Activated CD8-positive, alpha-beta T cell treated with anti-CD3 and anti-CD28 coated beads for 36 hours (primary cell): ENCODE results near the gene TMEM134. TPM values are rescaled to one million over a fixed set of nuclear protein-coding genes. Genes with fewer than 3 reads are reported as not detected.

Experiments used
- ATAC-seq: fragments of 200-7000 bp; cut with Tn5 transposase; one replicate; pipeline ENCODE4 v1.10.0; 2021; ENCODE audit warnings: mild to moderate bottlenecking, moderate library complexity
- CTCF ChIA-PET: fragments of 350-600 bp; sonication (Branson Sonifier 250); formaldehyde crosslinking; loops from one replicate; lab custom pipeline; 2021; ENCODE audit warnings: antibody characterized with exemption; lab: Charles Lee
- POLR2A ChIA-PET: fragments of 350-600 bp; sonication (Branson Sonifier 250); formaldehyde crosslinking; loops from one replicate; lab custom pipeline; 2021; ENCODE audit warnings: antibody characterized with exemption; lab: Charles Lee
- DNase-seq: peaks from one replicate; pipeline ENCODE4 v3.0.0-alpha.2; 2020
- H3K27ac Mint-ChIP-seq: one replicate; pipeline ENCODE4 v1.8.0; 2021; ENCODE audit warnings: mild to moderate bottlenecking, mixed read lengths
- H3K27me3 Mint-ChIP-seq: one replicate; pipeline ENCODE4 v1.8.0; 2021; ENCODE audit warnings: mixed read lengths
- H3K36me3 Mint-ChIP-seq: one replicate; pipeline ENCODE4 v1.8.0; 2021; ENCODE audit warnings: low read depth, mixed read lengths
- H3K4me1 Mint-ChIP-seq: one replicate; pipeline ENCODE4 v1.8.0; 2021; ENCODE audit warnings: low read depth, mixed read lengths
- H3K4me3 Mint-ChIP-seq: one replicate; pipeline ENCODE4 v1.8.0; 2021; ENCODE audit warnings: mild to moderate bottlenecking, moderate library complexity, mixed read lengths
- H3K9me3 Mint-ChIP-seq: one replicate; pipeline ENCODE4 v1.8.0; 2021; ENCODE audit warnings: mixed read lengths
- intact Hi-C: fragments of 100-400 bp; cut with micrococcal nuclease; formaldehyde crosslinking; loops from one replicate; pipeline ENCODE4 v1.10.0; 2022
- total RNA-seq, 2 experiments: library from RNA; stranded (reverse); gene quantifications; one replicate each; pipeline ENCODE4 v1.2.3, GENCODE V29; 2021
- TF ChIP-seq, protein P1 (sequence below): fragments of 200-600 bp; IDR thresholded peaks from one replicate; pipeline ENCODE4 v1.8.0; 2022; ENCODE audit warnings: antibody characterized with exemption, mild to moderate bottlenecking

TMEM134 gene
- total RNA-seq, 2 experiments from 2014 or later = 56.0 to 59.2 TPM

DNA sequence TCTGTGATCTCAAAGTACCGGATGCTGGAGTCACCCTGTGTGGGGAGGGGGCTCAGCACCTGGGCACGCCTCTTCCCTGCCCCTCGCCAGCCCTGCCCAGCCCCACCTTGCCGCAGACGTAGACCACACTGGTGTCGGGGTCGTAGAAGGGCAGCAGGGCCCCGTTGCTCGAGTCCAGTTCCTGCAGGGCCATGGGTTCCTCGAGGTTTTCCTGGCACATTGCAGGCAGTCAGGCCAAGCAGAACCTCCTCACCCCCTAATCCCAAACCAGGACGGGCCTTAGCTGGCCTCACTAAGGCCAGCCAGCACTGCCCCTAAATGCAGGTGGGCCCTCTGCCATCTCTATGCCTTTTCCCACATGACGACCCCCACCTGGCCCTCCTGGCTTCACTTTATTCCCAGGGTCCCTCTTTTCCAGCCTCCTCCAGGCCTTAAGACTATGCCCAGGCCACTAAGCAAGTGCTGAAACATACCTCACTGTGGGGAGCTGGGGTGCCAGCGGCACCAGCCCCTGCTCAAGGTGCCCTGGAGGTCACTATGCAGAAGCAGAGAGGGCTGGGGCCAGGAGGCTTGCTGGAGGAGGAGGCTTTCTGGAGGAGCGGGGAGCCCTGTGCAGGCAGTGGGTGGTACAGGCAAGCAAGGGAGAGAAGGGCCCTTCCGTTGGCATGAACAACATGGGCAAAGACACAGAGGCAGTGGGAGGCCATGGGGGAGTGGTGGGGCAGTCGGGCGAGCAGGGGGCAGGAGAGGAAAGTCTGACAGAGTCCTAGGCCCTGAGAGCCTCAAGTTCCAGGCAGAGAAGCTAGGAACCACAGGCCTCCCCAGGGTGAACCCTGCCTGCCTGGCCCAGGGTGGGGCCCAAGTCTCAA lies 28.6 kb downstream of the TMEM134 start:
- intact Hi-C loops = no loop called here
- peak overlapping the region; percentile 86 for H3K27ac Mint-ChIP-seq
- peaks cover 43% of the 10 kb centered on the region for H3K36me3 Mint-ChIP-seq
- TF ChIP-seq, protein P1, sequence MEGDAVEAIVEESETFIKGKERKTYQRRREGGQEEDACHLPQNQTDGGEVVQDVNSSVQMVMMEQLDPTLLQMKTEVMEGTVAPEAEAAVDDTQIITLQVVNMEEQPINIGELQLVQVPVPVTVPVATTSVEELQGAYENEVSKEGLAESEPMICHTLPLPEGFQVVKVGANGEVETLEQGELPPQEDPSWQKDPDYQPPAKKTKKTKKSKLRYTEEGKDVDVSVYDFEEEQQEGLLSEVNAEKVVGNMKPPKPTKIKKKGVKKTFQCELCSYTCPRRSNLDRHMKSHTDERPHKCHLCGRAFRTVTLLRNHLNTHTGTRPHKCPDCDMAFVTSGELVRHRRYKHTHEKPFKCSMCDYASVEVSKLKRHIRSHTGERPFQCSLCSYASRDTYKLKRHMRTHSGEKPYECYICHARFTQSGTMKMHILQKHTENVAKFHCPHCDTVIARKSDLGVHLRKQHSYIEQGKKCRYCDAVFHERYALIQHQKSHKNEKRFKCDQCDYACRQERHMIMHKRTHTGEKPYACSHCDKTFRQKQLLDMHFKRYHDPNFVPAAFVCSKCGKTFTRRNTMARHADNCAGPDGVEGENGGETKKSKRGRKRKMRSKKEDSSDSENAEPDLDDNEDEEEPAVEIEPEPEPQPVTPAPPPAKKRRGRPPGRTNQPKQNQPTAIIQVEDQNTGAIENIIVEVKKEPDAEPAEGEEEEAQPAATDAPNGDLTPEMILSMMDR = no peak
- no peak for ATAC-seq
- H3K4me3 Mint-ChIP-seq = peak overlapping the region; percentile 87
- DNase-seq = no peak
- ChIA-PET POLR2A (interaction anchor here (0.9 to 10.8 kb wide), 9 partner anchors 10 to 49 kb away, joined by 3 to 178 read pairs (median 5); partner anchors contain the start of genes AIP, PPP1CA, RAD9A and TBC1D10C), CTCF (interaction anchor here (0.9 to 1.8 kb wide), 2 partner anchors 28 to 94 kb away, joined by 4 to 5 read pairs; no protein-coding TSS in a partner anchor)
- H3K9me3 Mint-ChIP-seq = no peaks in the 10 kb centered on the region
- H3K4me1 Mint-ChIP-seq = peaks cover 52% of the 10 kb centered on the region
- no peaks in the 10 kb centered on the region for H3K27me3 Mint-ChIP-seq

DNA sequence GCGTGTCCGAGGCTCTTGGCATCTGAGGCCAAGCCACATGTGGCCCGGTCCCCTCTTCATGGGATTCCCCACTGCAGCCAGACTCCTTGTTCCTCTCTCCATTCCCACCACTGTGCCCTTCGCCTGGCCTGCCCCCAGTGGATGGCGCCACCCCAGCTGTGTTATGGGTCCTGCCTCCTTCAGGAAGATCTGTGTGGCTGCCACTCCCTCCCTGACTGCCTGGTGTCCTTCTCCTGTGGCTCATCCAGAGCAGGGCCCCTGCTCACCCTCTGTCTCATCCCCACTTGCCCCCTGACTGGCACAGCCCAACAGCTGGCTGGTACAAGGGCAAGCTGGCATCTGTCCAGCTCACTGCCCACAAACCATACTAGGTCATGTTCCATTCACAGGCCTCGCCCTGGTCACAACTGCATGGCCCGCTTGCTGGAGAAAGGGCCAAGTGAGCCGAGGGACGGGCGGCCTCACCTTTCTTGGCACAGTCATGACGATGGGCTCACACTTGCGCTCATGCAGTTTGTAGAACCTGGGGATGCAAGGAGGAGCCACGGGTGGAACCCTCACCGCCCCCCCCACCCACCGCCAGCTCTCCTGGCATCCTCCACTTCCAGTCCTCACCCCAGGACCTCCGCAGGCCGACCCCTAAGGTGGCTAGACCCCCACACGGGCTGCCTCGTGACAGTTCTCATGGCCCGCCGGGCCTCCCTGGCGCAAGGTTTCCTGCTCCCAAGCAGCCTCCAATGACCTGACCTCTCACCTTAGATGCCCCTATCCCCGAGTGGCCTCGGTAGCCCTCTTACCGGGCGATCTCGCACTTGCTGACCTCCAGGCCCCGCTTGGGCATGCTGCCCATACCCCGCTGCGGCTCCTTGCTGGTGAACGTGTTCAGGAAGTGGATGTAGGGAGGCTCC lies 29.5 kb downstream of the TMEM134 start:
- peaks cover 50% of the 10 kb centered on the region for H3K36me3 Mint-ChIP-seq
- ATAC-seq (no peak), DNase-seq (peak; percentile 64)
- H3K9me3 Mint-ChIP-seq = no peaks in the 10 kb centered on the region
- TF ChIP-seq, protein P1 = peak; percentile 20
- peaks cover 49% of the 10 kb centered on the region for H3K4me1 Mint-ChIP-seq
- intact Hi-C loops = loop anchor here (5.0 kb wide), 2 partner anchors 43 to 68 kb away; partner anchors contain the start of genes AIP, CDK2AP2 and PITPNM1
- no peaks in the 10 kb centered on the region for H3K27me3 Mint-ChIP-seq
- ChIA-PET POLR2A (interaction anchor here (0.8 to 10.8 kb wide), 13 partner anchors 8 to 48 kb away, joined by 3 to 178 read pairs (median 8); partner anchors contain the start of genes AIP, CABP4, PPP1CA and RPS6KB2), CTCF (interaction anchor here (0.7 to 1.9 kb wide), 9 partner anchors 10 to 69 kb away, joined by 3 to 8 read pairs (median 4); partner anchors contain the start of gene RAD9A)
- H3K4me3 Mint-ChIP-seq = peak overlapping the region; percentile 87
- H3K27ac Mint-ChIP-seq = peak overlapping the region; percentile 86

DNA sequence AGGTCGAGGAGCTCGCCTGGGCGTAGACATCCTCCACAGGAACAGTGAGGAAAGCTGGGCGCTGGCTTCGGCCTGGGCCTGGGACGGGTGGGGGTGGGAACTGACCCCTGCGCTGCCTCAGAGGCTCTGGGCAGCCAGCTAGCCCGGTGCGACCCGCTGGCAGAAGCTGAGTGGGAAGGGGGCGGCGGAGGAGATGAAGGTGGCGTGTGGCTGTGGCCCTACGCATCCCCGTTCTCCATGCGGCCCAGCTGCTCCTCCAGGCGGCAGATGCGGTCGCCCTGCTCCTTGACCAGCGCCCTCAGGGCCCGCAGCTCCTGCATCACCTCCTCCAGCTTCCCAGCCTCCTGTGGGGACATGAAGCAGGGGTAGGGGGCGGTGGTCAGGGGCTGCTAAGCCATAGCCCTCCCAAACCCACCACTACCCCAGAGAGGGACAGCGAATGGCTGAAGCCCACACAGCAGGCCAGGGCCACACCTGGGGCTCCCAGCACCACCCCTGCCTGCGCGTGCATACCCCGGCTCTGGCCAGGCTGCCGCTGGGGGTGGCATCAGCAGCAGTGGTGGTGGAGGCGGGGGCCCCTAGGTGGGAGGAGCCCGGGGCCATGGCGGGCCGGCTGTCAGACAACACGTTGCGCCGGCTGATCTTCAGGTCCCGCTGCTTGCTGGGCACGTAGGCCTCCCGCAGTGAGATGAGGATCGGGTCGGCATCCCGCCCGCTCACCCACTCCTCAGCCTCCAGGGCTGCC lies 30.7 kb downstream of the TMEM134 start:
- POLR2A ChIA-PET = interaction anchor here (0.6 to 10.8 kb wide), 27 partner anchors 7 to 190 kb away, joined by 3 to 178 read pairs (median 8); partner anchors contain the start of genes AIP, ANKRD13D, CABP4 and PITPNM1
- Mint-ChIP-seq H3K9me3 (no peaks in the 10 kb centered on the region), H3K27me3 (no peaks in the 10 kb centered on the region), H3K4me3 (peak overlapping the region; percentile 87), H3K27ac (peak overlapping the region; percentile 86), H3K36me3 (peaks cover 57% of the 10 kb centered on the region), H3K4me1 (peaks cover 53% of the 10 kb centered on the region)
- TF ChIP-seq, protein P1 = no peak
- DNase-seq (peak; percentile 93), ATAC-seq (peak; percentile 49)
- CTCF ChIA-PET = interaction anchor here (0.8 to 2.8 kb wide), 11 partner anchors 9 to 87 kb away, joined by 3 to 12 read pairs (median 4); partner anchors contain the start of genes CDK2AP2, PPP1CA, RAD9A and TMEM134
- intact Hi-C loops = loop anchor here (5.0 kb wide), 2 partner anchors 44 to 69 kb away; partner anchors contain the start of genes AIP, CDK2AP2 and PITPNM1

DNA sequence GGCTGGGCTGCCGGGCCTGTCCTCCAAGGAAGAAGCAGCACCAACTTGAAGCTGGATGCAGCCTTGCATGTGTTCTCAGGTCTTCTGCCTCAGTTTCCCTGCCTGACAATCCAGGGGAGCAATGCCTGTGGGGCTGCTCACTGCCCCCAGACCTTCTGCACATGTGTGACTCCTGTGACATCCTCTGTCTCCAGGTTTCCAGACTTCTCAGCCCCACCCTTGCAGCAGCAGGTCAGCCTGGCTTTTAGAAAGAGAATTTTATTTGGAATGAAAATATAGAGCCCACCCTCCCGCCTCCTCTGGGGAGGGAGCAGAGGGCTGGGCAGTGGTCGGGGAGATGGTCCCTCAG lies 31.3 kb downstream of the TMEM134 start:
- Mint-ChIP-seq H3K27ac (peak overlapping the region; percentile 86), H3K4me3 (peak overlapping the region; percentile 87), H3K9me3 (no peaks in the 10 kb centered on the region), H3K27me3 (no peaks in the 10 kb centered on the region), H3K4me1 (peaks cover 55% of the 10 kb centered on the region), H3K36me3 (peaks cover 58% of the 10 kb centered on the region)
- ChIA-PET CTCF (interaction anchor here (1.0 to 2.8 kb wide), 8 partner anchors 8 to 86 kb away, joined by 3 to 12 read pairs (median 4); partner anchors contain the start of genes AIP, CDK2AP2, PPP1CA and TMEM134), POLR2A (interaction anchor here (0.6 to 10.8 kb wide), 26 partner anchors 8 to 191 kb away, joined by 3 to 178 read pairs (median 8); partner anchors contain the start of genes AIP, ANKRD13D, CABP4 and PITPNM1)
- TF ChIP-seq, protein P1 = no peak
- intact Hi-C loops = loop anchor here (5.0 kb wide), 2 partner anchors 45 to 70 kb away; partner anchors contain the start of genes AIP, CDK2AP2 and PITPNM1
- DNase-seq (no peak), ATAC-seq (no peak)
